Stimulated activated CD4-positive, alpha-beta T cell treated with anti-CD3 and anti-CD28 coated beads, Interleukin-2, amount 100 ng/mL, for 4 hours (primary cell): ENCODE results near the gene SLC8A1.

Experiments used
- DNase-seq: peaks from one replicate; pipeline ENCODE4 v3.0.0-alpha.2; 2020; ENCODE audit warnings: low read depth

The SLC8A1 gene

DNA sequence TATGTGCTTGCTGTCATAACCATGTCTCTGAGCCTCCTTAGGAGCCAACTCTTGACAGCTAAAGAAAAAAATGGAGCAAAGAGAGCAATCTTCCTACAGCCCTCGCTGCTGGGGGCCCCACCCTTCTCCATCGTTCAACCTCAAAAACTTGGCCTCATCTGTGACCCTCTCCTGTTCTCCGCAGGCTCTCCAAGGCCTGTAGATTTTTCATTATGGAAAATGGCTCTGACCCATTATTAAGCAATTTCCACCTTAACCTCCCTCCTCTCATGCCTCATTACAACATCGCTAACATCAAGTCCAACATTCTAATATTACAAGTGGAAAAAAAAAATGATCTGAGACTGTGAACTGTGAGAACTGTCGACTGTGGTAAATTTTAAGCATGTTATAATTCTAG, 98.7 kb downstream of the SLC8A1 start:
- no peak for DNase-seq

DNA sequence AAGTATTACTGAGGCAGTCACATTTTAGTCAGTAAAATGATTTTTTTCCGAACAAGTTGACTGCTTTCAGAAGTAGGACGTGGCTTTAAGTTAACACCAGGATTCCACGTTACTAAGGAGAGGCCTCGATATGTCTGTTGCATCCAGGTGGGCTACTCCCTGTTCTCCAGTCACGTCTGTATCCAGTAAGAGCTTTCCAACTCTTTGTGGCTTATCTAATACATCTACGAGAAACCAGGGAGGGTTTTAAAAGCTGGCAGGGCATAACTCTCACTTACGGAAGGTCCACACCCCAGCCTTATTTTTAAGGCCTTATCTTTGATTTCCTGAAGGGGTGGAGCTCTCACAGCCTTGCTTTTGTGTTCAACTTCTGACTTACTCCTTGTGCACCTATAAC, 99.2 kb downstream of the SLC8A1 start:
- DNase-seq = no peak

DNA sequence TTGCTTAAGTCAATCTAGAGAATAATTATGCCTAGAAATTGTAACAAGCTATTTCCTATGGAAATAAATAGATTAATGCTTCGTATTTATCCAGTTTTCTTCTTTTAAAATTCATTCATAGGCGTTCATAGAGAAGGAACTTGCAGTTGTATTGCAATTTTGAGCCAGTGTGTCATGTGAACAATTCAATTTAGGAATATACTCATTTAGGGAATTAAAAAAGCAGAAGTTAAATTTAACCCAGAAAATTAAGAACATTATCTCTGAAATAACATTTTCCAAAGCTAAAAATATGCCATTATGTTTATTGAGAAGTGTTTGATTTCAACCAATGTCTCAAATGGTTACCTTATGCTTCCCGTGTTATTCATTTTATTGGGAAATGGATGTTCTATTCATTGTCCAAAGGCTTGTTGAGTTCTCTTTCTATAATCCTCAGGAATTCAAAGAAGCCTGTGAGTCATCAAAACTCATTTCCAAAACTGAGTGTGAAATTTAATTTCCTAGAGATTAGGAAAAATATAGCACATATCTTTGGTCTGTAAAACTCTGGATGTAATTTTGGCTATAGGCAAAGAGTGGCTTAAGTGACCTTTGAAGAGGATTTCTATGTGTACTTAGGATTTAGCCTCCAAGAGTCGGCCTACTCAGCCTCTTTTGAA, 99.7 kb downstream of the SLC8A1 start:
- no peak for DNase-seq

- DNase-seq = no peak
These were observed 103.2 kb downstream of the SLC8A1 start for GRCh38 chr2:40348665-40349064.

DNA sequence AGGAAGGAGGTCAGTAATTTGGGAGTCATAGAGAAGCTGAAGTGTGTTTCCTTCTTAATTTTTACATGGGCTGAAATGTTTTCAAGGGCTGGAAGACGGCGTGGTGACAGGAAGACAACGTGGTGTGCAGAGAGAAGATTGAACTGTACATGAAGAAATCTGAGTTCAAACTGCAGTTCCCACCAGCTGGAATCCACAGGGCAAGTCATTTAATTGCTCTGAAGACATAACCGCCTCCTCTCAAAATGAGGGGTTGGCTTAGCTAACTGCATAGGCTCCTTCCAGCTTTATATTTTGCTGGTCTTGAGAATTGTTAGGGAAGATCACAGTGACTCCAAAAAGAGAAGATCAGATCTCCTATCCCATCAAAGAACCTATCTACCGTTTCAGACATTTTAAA, 103.9 kb downstream of the SLC8A1 start:
- no peak for DNase-seq

DNA sequence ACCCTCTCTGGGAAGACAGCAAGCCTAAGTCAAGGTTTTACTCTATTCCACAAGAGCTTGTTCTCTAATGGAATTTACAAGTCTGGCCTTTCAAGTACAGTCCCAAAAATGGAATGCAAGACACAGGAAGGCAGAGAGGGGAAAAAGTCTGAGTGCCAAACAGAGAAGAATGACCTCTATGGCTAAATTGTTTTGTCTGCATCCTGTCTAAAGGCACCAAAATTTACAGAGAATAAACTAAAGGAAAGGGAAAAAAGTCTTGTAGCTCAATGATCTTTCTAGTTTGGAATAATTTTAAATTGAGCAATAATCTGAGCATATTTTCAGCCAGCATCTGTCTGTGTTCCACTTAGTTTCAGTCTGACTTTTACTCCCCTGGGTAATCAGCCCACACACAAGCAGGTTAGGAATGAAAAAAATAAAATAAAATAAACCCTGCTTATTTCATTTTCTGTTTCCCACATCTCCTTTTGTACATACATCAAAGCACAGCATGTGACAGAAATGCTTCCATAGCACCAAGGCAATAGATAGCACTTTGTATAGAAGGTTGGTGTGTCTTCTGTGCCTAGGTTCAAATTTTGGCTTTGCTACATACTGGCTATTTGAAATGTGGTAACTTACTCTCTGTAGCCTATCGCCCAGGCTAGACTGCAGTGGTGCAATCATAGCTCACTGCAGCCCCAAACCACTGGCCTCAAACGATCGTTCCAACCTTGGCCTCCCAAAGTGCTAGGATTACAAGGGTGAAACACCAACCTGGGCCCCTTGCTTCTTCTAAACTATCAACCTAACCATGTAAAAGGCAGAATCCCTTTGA, 105.1 kb downstream of the SLC8A1 start:
- no peak for DNase-seq

DNA sequence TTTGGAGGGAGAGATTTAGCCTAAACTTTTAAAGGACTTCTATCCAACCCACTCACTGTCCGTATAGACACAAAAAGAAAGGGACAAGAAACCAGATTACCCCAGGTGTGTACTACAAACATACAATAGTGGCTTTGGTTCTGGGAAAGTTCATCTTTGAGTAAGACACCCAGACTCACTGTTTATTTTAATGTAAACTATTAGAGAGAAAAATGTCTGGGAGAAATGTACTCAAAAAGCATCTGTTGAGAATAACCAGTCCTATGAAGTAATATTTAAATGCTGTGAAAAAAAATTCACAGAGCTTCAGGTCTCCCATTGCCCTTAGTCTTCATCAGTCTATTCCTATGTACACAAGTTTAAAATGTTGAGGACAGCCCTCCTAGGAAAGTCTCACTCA, 107.5 kb downstream of the SLC8A1 start:
- no peak for DNase-seq

GRCh38 chr2:40343902-40344301, 108.0 kb downstream of the SLC8A1 start:
- DNase-seq = no peak

GRCh38 chr2:40341198-40341597, 110.7 kb downstream of the SLC8A1 start:
- no peak for DNase-seq

DNA sequence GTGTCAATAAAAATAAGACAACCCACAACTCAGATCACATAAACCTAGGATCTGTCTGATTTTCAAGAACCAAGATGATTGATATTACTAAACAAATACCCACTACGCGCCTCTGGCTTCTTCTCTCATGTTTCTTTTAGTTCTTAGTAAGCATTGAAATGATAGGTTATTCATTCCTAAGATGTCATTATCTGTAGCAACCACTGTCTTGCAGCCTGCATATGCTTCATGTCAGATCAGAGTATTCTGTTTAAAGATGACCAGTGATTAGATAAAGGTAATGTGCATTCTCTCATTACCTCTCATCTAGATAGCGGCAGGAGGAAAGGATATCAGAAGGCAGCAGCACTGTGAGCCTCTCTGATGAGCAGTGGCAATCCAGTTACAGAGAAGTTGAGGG, 112.9 kb downstream of the SLC8A1 start:
- DNase-seq = no peak

GRCh38 chr2:40332191-40332826, 119.6 kb downstream of the SLC8A1 start:
- DNase-seq = no peak

GRCh38 chr2:40330096-40330495, 121.8 kb downstream of the SLC8A1 start:
- no peak for DNase-seq

DNA sequence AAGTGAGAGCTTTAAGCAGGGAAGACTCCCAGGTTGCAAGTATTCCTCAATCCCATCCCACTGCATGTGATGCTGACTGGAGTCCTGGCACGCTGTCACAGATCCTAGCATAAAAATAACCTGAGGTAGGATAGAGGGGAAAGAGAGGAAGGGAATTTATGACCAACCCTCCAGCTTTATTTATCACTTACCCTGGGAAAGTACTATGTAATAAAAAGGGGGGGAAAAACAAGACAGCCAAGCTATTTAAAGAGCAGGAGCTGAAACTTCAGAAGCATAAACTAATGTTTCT, 122.2 kb downstream of the SLC8A1 start:
- DNase-seq = no peak

- no peak for DNase-seq
These were observed 126.8 kb downstream of the SLC8A1 start for GRCh38 chr2:40325116-40325515.

DNA sequence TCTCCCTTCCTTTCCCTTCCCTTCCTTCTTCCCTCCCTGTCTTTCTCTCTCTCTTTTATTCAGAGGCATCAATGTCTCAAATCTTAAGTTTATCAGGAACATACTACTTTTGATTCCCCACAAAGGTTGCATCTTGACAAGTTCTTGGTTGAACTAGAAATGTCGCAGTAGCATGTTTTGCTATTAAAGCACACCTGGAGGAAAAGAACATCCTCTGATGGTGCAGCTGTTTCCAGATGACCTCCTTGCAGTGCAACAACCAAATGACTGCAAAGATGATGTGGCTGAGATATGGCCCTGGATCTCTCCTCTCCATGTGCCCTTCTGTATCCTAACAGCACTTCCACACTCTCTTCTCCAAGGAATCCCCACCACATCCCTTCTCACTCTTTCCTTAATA, 127.2 kb downstream of the SLC8A1 start:
- no peak for DNase-seq

GRCh38 chr2:40321822-40322221, 130.1 kb downstream of the SLC8A1 start:
- DNase-seq = no peak

DNA sequence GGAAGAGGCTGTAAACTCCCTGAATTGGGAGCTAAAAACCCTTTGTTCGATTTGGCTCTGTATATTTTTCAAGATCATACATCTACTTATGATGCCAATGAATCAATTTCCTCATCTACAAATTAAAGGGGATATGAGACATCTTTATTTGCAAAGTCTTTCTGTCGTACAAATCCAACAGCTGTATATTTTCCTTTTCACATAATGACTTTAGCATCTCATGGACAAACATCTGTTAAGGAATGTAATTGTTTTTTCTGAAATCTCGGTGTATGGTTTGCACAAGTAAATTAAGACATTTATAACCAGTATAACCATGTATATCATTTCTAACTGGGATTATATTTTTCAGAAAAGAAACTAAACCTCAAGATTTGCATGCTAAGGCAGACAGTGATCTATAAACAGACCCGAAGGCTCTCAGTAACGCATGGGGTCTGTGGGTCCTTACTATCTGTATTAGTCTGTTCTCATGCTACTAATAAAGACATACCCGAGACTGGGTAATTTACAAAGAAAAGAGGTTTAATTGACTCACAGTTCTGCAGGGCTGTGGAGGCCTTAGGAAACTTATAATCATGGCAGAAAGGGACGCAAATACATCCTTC, 130.8 kb downstream of the SLC8A1 start:
- DNase-seq = no peak

DNA sequence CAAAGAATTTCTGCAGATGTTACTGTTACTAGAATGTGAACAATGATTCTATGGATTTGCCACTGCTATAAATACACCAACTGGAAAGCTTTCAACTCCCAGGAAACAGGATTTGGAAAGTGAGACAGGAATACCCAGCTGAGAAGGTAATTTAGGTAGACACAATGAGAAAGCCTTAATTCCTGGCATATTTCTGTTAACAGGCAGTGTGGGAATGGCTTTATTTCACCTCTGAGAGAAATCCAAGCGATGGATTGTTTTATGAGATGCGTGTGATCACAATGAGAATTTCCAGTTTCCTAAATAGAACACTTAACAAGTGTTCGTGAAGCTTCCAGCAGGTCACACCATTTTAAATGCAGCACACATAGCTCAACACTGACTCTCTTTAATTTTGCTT, 133.0 kb downstream of the SLC8A1 start:
- DNase-seq = no peak

DNA sequence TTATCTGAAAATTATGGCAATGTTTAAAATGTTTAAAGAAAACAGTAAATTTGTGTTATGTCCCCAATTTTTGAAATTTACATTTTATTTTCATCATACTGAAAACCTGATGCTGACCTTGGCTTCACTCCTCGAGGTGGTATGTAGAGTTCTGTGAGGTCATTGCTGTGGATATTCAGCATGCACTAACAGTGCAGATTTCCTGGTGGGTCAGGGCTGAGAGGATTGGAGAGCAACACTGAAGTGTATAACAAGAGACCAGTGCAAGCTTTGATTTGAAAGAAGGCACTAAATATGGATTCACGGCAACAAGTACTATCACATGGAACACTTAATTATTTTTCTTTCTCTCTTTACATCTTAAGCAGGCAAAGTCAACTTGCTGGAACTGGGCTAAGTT, 134.1 kb downstream of the SLC8A1 start:
- no peak for DNase-seq

GRCh38 chr2:40317046-40317445, 134.8 kb downstream of the SLC8A1 start:
- no peak for DNase-seq

DNA sequence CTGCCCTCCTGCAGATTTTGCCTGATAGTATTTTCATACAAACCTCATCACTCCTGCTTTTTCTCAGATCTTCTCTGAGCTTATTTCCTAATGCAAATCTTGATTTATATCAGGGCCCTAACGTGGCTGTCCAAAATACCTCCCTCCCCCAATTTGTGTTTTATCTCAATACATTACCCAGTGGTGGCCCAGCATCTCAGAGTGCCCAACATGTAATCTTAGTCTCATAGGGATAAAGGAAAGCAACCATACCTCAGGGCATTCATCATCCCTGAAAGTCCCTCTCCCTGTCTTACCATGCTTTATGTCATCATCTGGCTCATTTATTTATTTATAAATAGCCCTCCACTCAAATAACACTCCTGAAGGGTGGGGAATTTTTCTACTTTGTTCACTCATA, 135.3 kb downstream of the SLC8A1 start:
- DNase-seq = no peak

GRCh38 chr2:40315683-40316082, 136.2 kb downstream of the SLC8A1 start:
- no peak for DNase-seq

DNA sequence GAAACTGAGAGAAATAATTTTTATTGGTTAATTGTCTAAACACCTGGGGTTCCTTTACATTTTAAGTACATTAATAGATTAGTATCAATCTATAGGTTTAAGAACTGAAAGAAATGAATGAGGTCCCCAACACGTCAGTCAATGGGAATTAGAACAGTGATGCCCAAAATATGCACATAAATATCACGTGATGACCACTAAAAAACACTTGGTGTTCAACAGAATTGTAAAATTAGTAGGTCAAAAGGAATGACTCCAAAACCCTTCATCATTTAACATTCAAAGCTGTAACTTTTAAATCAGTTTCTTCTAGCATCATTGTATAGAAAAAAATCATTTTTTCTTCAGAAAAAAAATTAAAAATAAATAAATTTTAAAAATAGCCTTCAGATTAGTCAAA, 140.9 kb downstream of the SLC8A1 start:
- no peak for DNase-seq
